Suppressor macrophage treated with lipopolysaccharide for 4 hours (primary cell): ENCODE results near the gene SULT1C2.
A peak's percentile ranks its signal among the peaks of the same experiment; 100 is the strongest.

Experiments used
- DNase-seq: peaks from one replicate; pipeline ENCODE4 v3.0.0-alpha.2; 2020

Gene SULT1C2

GRCh38 chr2:108355906-108356734 lies 67.4 kb downstream of the SULT1C2 start:
- peak; percentile 53 for DNase-seq

GRCh38 chr2:108359336-108359735 lies 70.6 kb downstream of the SULT1C2 start:
- peak; percentile 44 for DNase-seq
